ENCODE data around the gene SOX6. TPM values are rescaled to one million over a fixed set of nuclear protein-coding genes. Genes with fewer than 3 reads are reported as not detected.

SOX6 gene
- total RNA-seq, 6 experiments from 2014 or later, result 3.3 to 16.1 (median 7.8) TPM

DNA sequence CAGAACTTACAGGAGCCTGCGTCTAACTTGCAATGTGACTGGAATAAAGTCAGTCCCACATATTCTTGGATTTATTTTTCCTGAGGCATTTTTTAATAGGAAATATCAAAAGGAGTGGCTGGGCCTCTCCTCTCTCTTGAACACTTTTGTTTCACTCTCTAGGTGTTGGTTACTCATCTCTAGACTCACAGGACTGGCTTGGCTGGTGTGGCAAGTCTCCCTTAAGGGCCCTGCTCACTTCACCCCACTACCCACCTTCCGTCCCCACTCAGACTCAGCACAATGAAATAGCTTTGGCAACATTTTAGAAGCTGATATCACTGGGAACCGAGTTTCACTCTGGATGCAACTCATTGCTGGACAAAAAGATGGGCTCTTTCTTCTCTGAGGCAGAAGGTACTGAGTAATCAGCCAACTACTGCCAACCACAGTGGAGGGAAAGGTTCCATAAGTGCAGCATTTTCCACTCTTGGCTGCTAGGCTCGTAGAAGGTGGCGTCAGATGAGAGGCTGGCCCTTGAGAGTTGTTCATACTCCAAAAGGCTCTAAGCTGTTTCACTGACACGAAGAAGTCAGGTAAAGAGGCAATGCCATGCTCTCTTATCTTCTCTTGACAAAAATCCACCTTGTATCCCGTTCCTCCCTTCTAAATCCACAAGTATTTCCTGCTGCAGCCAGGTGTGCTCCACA, 390.6 kb downstream of the SOX6 start:
- no peak for TF ChIP-seq POLR2A (IDR thresholded peaks at IDR 0.05)
- TF ChIP-seq, protein P1, sequence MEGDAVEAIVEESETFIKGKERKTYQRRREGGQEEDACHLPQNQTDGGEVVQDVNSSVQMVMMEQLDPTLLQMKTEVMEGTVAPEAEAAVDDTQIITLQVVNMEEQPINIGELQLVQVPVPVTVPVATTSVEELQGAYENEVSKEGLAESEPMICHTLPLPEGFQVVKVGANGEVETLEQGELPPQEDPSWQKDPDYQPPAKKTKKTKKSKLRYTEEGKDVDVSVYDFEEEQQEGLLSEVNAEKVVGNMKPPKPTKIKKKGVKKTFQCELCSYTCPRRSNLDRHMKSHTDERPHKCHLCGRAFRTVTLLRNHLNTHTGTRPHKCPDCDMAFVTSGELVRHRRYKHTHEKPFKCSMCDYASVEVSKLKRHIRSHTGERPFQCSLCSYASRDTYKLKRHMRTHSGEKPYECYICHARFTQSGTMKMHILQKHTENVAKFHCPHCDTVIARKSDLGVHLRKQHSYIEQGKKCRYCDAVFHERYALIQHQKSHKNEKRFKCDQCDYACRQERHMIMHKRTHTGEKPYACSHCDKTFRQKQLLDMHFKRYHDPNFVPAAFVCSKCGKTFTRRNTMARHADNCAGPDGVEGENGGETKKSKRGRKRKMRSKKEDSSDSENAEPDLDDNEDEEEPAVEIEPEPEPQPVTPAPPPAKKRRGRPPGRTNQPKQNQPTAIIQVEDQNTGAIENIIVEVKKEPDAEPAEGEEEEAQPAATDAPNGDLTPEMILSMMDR (IDR thresholded peaks at IDR 0.05), result no peak
- intact Hi-C loops (cut with DNase I), result no loop called here
- H3K36me3 ChIP-seq, result no peaks in the 10 kb centered on the region
- H3K4me1 ChIP-seq, result peaks cover 0 to 33% (median 12%) of the 10 kb centered on the region in 4 donors
- H3K27me3 ChIP-seq, result no peaks in the 10 kb centered on the region
- WGBS (ENCODE audit: insufficient coverage, low coverage, low lambda C conversion rate, missing lambda C conversion rate), result 77% methylated on average over 7 of the region's 7 CpGs
- no peak overlapping the region for H3K4me3 ChIP-seq
- DNase-seq, result no peak
- H3K9me3 ChIP-seq, result no peaks in the 10 kb centered on the region
- H3K27ac ChIP-seq, result no peak overlapping the region
- ATAC-seq, result no peak

DNA sequence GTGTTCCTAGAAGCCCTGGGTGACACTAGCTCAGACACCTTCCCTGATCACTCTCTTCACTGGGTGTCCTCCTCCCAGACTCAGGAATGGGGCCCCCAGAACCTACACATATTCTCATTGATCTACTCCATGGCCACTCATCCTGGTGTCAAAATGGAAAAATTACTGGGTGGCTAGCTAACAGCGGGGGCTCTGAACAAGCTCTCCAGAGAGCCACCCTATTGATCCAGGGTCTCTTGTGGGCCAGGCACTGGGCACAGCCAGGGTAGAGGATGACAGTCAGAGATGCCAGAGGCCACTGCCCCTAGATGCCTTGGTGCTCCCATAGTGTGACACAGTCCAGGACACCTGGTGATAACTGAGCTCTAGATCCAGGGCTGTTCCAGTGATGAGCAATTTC, 393.1 kb downstream of the SOX6 start:
- Histone ChIP-seq H3K9me3 (no peaks in the 10 kb centered on the region), H3K27ac (no peak overlapping the region), H3K4me1 (peaks cover 0 to 13% (median 6%) of the 10 kb centered on the region in 4 donors), H3K36me3 (no peaks in the 10 kb centered on the region), H3K4me3 (no peak overlapping the region), H3K27me3 (no peaks in the 10 kb centered on the region)
- TF ChIP-seq POLR2A (IDR thresholded peaks at IDR 0.05), result no peak
- TF ChIP-seq, protein P1 (IDR thresholded peaks at IDR 0.05), result no peak
- ATAC-seq (no peak), DNase-seq (no peak)
- no CpG with 5 or more reads among the region's 1 CpG for WGBS (ENCODE audit: insufficient coverage, low coverage, low lambda C conversion rate, missing lambda C conversion rate)
- intact Hi-C loops (cut with DNase I), result no loop called here

DNA sequence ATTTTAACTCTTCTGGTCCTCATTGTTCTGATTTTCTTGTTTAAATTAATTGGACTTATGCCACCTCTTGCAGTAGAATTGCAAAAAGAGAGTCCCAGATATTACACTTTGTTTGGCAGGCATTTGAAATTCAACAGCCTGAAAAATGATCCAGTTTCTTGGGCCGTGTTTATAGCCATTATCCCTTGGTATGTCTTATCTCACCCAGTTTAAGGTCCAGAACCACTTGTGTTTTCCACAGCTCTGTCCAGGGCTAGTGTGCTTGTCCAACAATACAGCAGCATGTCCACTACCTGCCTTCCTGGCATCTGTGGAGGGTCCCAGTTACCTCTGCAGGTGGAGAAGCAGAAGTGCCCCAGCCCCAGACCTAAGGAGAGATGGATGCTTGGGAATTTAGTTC, 397.4 kb downstream of the SOX6 start:
- DNase-seq (no peak), ATAC-seq (no peak)
- no peak for TF ChIP-seq POLR2A (IDR thresholded peaks at IDR 0.05)
- TF ChIP-seq, protein P1 (IDR thresholded peaks at IDR 0.05), result no peak
- Histone ChIP-seq H3K27ac (no peak overlapping the region), H3K4me1 (no peaks in the 10 kb centered on the region), H3K9me3 (no peaks in the 10 kb centered on the region), H3K36me3 (no peaks in the 10 kb centered on the region), H3K4me3 (no peak overlapping the region), H3K27me3 (no peaks in the 10 kb centered on the region)
- intact Hi-C loops (cut with DNase I), result no loop called here
- WGBS (ENCODE audit: insufficient coverage, low coverage, low lambda C conversion rate, missing lambda C conversion rate), result 87% methylated on average over 1 of the region's 1 CpG

DNA sequence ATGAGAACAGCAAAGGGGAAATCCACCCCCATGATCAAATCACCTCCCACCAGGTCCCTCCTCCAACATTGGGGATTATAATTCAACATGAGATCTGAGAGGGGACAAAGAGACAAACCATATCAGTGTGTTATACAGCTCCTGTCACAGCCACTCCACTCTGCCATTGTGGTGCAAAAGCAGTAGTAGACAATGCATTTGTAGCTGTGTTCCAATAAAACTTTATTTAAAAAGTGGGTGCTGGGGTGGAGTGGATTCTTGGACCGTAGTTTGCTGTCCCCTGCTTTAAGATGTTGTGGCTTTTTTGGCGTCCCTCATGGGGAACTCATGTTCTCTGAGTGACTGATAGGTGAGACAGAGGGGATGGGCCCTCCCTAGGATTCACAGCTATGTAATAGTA, 399.1 kb downstream of the SOX6 start:
- Histone ChIP-seq H3K4me3 (no peak overlapping the region), H3K4me1 (no peaks in the 10 kb centered on the region), H3K36me3 (no peaks in the 10 kb centered on the region), H3K9me3 (no peaks in the 10 kb centered on the region), H3K27me3 (no peaks in the 10 kb centered on the region), H3K27ac (no peak overlapping the region)
- DNase-seq, result no peak
- no peak for ATAC-seq
- intact Hi-C loops (cut with DNase I), result no loop called here
- WGBS (ENCODE audit: insufficient coverage, low coverage, low lambda C conversion rate, missing lambda C conversion rate), result 8% methylated on average over 2 of the region's 2 CpGs
- no peak for TF ChIP-seq POLR2A (IDR thresholded peaks at IDR 0.05)
- TF ChIP-seq, protein P1 (IDR thresholded peaks at IDR 0.05), result no peak

Data from right lobe of liver (tissue), 6 donors.